ENCODE results near the gene PRKAB2. TPM values are rescaled to one million over a fixed set of nuclear protein-coding genes. Genes with fewer than 3 reads are reported as not detected.

The PRKAB2 gene
- total and polyA plus RNA-seq, 2 of the 4 experiments (the other 2 are of a cell fraction), result 8.4 to 11.0 TPM

GRCh38 chr1:147213271-147213670, 41.0 kb upstream of the PRKAB2 start:
- Histone ChIP-seq H4K5ac (ENCODE audit: low read depth, low read length) (no peak overlapping the region), H2BK120ac (ENCODE audit: low read depth, low read length) (no peak overlapping the region), H3K4me2 (ENCODE audit: low read depth, low read length) (no peak overlapping the region), H3K4ac (ENCODE audit: low read depth, low read length) (no peak overlapping the region), H2BK15ac (ENCODE audit: low read depth, low read length) (no peak overlapping the region), H3K27ac (ENCODE audit: insufficient read depth, low read length) (no peak overlapping the region), H3K27me3 (ENCODE audit: control insufficient read depth, insufficient read depth, low read length) (no peaks in the 10 kb centered on the region), H4K8ac (ENCODE audit: low read depth in 2 of 2, low read length in 2 of 2) (no peak overlapping the region), H4K20me1 (ENCODE audit: insufficient read depth, low read length) (no peaks in the 10 kb centered on the region), H4K91ac (ENCODE audit: insufficient read depth, low read depth, low read length) (no peak overlapping the region), H2BK20ac (ENCODE audit: low read depth, low read length) (no peak overlapping the region), H3K18ac (ENCODE audit: low read depth, low read length) (no peak overlapping the region), H2BK5ac (ENCODE audit: low read depth, low read length, poor library complexity, severe bottlenecking) (no peak overlapping the region), H3K4me1 (ENCODE audit: control insufficient read depth, insufficient read depth, low read length) (no peaks in the 10 kb centered on the region), H3K9ac (ENCODE audit: low read depth, low read length) (no peak overlapping the region), H3K23ac (ENCODE audit: low read depth, low read length) (no peak overlapping the region), H2AK9ac (replicated peaks; ENCODE audit: low read depth, low read length, poor library complexity) (no peak overlapping the region), H3K14ac (replicated peaks; ENCODE audit: low read depth, low read length) (no peak overlapping the region), H3K79me1 (ENCODE audit: low read depth in 1 of 2, low read length in 2 of 2) (no peaks in the 10 kb centered on the region), H3K9me3 (ENCODE audit: control insufficient read depth, insufficient read depth, low read length) (no peaks in the 10 kb centered on the region), H2AK5ac (ENCODE audit: low read depth, low read length) (no peak overlapping the region), H3K36me3 (ENCODE audit: control insufficient read depth, insufficient read depth, low read length) (no peaks in the 10 kb centered on the region), H3K56ac (ENCODE audit: extremely low read depth, insufficient read depth, low read length) (no peak overlapping the region), H2AFZ (replicated peaks; ENCODE audit: low read length, poor library complexity) (no peak overlapping the region), H3K4me3 (ENCODE audit: insufficient read depth, low read depth, low read length) (no peak overlapping the region), H3K9me1 (ENCODE audit: insufficient read depth, low read length) (no peaks in the 10 kb centered on the region; the same call in 1 of the 2 replicates)
- intact Hi-C loops (cut with micrococcal nuclease), result no loop called here
- CTCF ChIA-PET, result no interaction called here
- ATAC-seq (ENCODE audit: low read depth) (no peak), DNase-seq (no peak)
- POLR2A ChIA-PET (ENCODE audit: unreplicated experiment), result no interaction called here
- dilution Hi-C loops (cut with HindIII; ENCODE audit: low sequenced_read_pairs, unreplicated experiment), result no loop called here
- TF ChIP-seq USF2 (IDR thresholded peaks at IDR 0.05; ENCODE audit: low read depth, low read length), result no peak
- no peak for TF ChIP-seq SMC3 (IDR thresholded peaks at IDR 0.05; ENCODE audit: low read depth, low read length)
- TF ChIP-seq RCOR1 (IDR thresholded peaks at IDR 0.05; ENCODE audit: insufficient replicate concordance, low read length), result no peak
- TF ChIP-seq POLR2A (IDR thresholded peaks at IDR 0.05; ENCODE audit: low read depth, low read length), result no peak
- BruUV-seq (replicated peaks), result no TSS peak
- in situ Hi-C loops (cut with MboI; ENCODE audit: low sequenced_read_pairs), result no loop called here

All from IMR-90 (cell line).